NCI-H226 (cell line): ENCODE results near the gene SELENOK.

ENCODE experiments used
- DNase-seq: peaks from one replicate; pipeline ENCODE4 v3.0.0-alpha.2; 2015

Gene SELENOK

DNA sequence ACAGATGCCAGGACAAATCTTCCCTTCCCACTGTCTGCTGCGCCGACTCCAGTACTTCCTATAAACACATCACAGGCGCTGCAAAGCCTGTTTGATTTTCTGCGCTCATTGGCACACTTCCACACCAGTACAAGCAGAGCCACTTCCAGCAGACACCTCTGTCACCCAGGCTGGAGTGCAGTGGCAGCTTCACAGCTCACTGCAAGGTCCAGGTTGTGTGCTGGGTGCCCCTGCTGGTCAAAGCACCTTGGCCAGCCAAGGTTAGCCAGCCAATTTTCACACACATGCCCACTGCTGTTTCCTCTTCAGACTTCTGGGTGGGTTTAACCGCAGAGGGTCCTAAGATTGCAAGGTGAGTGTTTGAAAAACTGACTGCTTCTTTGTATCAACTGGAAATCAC is 50.4 kb downstream of the SELENOK start:
- no peak for DNase-seq

DNA sequence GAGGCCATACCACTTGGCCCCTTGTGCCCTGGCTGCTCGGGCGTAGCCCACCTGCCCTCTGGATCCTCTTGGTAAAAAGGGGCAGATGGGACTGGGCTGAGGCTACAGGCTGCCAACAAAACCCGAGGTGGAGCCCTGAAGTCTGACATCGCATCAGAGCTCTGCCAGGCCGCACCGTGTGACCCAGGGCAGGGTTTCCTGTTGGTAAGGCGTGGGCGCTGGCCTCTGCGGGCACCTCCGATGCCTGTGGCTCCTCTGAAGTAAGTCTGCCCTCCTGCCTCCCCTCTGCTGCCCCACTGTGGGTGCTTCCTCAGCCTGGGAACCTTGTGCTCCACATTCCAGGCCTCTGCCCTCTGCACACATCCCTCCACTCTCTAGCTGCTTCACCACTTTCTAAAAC is 54.3 kb downstream of the SELENOK start:
- DNase-seq = no peak

DNA sequence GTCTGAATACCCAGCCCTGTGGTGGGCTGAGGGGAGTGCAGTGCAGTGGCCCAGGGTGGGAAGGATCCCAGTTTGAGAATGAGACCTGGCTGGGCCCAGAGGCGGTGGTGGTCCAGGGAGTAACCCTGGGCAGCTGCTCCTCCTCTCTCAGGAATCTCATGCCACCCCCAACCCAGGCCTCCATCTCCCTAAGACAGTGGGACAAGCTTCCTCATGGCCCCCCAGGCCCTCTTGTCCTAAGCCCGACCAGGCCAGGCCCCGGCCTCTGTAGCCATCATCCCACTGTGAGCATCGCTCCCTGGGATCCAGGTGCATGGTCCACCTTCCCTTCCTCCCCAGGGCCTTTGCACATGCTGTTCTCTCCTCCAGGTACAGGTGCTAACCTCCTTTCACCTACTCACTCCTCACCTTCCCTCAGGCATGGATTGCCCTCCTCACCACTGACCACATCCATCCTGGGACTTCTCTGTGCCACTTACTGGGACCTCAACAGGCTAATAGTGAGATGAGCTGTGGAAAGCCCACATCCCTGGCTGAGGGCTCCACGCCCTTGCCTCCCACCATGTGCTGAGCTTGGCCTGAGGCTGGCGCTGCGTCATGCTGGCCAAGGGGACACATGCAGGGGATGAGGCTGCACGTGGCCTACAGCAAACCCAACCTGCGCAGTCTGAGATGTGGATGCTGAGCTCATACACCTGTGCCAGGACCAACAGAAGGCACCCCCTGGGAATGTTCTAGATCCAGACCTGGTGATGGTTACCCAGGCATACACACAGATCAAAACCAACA is 55.4 kb downstream of the SELENOK start:
- DNase-seq = no peak

DNA sequence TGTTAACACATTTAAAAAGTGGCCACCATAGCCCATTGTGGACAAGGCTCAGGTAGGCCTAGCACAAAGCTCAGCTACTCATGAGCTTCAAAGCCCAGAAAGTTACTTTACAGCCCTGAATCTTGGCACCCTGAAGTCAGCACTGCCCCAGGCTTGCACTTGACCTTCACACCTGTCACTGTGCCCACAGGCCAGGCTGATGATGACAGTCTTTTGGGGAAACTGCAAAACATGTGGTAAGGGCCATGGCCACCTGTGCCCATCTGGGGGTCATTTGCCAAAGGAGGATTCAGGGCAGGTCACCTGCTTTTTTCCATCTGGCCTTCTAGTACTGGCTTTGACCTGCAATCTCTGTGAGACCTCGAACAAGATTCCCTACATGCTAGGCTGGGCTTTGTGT is 56.4 kb downstream of the SELENOK start:
- DNase-seq = no peak

DNA sequence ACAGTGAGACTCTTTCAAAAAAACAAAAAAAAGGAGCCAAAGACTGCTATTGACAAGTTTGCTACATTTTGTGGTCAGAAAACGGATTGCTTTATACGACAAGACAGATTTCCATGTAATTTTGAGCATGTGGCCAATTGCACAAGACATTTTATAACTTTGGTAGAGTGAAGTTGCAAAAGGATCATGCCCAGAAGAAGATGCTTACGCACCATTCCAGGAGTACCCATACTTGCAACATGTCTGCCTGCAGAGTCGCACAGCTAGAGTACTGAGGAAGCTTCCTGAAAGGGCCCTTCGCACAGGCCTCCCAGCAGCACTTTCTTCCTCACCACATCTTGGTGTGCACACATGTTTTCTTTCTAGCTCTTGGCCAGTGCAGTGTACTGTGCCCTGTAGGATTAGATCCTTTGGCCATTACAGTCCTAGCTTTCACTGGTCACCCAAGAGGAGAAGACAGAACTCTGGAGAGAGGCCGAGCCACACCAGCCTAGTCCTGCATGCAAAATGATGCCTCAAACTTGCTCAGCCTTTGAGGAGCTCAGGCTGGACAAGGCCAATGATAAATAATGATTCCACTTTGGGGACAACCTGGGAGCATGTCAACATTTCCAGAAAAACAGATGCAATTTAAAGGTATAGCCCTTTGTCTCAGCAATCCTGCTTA is 57.1 kb downstream of the SELENOK start:
- no peak for DNase-seq
